ENCODE measurements around the gene ZC3H4. TPM values are rescaled to one million over a fixed set of nuclear protein-coding genes. Genes with fewer than 3 reads are reported as not detected.
"Not testable (repeated sequence)": the region's sequence is repeated elsewhere in the genome, so short reads cannot be mapped to it uniquely, and the experiment has no call there.

Gene ZC3H4
- total and polyA plus RNA-seq, 4 donors: 12.2 to 51.6 (median 16.2) TPM

- Histone ChIP-seq H3K36me3 (ENCODE audit: control insufficient read depth in 4 of 4, insufficient read depth in 4 of 4, low read length in 4 of 4) (peaks cover 38 to 52% (median 46%) of the 10 kb centered on the region in 4 donors), H3K27me3 (ENCODE audit: control insufficient read depth in 3 of 3, insufficient read depth in 3 of 3, low read length in 2 of 3) (no peaks in the 10 kb centered on the region), H3K27ac (ENCODE audit: low read depth in 1 of 2, low read length in 1 of 2) (no peak overlapping the region), H3K9ac (ENCODE audit: insufficient read depth in 1 of 2, low read length in 2 of 2) (no peak overlapping the region), H3K4me3 (no peak overlapping the region), H3K4me1 (ENCODE audit: control insufficient read depth in 5 of 5, insufficient read depth in 5 of 5, low read length in 5 of 5) (no peaks in the 10 kb centered on the region), H3K9me3 (ENCODE audit: control insufficient read depth in 4 of 4, insufficient read depth in 3 of 4, low read length in 3 of 4) (no peaks in the 10 kb centered on the region)
- TF ChIP-seq, protein P1, sequence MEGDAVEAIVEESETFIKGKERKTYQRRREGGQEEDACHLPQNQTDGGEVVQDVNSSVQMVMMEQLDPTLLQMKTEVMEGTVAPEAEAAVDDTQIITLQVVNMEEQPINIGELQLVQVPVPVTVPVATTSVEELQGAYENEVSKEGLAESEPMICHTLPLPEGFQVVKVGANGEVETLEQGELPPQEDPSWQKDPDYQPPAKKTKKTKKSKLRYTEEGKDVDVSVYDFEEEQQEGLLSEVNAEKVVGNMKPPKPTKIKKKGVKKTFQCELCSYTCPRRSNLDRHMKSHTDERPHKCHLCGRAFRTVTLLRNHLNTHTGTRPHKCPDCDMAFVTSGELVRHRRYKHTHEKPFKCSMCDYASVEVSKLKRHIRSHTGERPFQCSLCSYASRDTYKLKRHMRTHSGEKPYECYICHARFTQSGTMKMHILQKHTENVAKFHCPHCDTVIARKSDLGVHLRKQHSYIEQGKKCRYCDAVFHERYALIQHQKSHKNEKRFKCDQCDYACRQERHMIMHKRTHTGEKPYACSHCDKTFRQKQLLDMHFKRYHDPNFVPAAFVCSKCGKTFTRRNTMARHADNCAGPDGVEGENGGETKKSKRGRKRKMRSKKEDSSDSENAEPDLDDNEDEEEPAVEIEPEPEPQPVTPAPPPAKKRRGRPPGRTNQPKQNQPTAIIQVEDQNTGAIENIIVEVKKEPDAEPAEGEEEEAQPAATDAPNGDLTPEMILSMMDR (IDR thresholded peaks at IDR 0.05; ENCODE audit: control extremely low read depth, extremely low read depth): no peak
- ATAC-seq (ENCODE audit: insufficient read depth, low FRiP score) (no peak), DNase-seq (no peak)
- 95 to 99% methylated on average over 5 of the region's 5 CpGs for WGBS, 2 donors
Observed at GRCh38 chr19:47082493-47082892, 31.1 kb downstream of the ZC3H4 start.

DNA sequence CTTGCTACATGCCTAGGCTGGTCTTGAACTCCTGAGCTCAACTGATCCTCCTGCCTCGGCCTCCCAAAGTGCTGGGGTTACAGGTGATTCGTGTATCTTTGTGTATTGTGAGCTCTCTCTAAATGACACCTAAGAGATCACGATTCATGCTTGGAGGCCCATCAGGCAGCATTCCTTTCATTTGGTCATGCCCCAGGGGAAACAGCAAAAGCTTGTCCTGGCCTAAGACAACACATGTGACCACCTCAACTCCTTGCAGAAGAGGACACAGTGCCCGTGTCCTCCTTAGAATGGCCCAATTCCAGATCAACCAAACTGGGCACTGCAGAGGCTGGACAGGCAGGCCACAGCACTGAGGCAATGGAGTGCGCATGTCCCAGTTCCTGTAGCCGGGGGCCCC, 32.5 kb downstream of the ZC3H4 start:
- H3K27ac ChIP-seq (ENCODE audit: low read depth in 1 of 2, low read length in 1 of 2): no peak overlapping the region
- DNase-seq: no peak

GRCh38 chr19:47078351-47078750, 35.2 kb downstream of the ZC3H4 start:
- H3K9me3 ChIP-seq (ENCODE audit: control insufficient read depth in 4 of 4, insufficient read depth in 3 of 4, low read length in 3 of 4); DNase-seq; H3K27me3 ChIP-seq (ENCODE audit: control insufficient read depth in 3 of 3, insufficient read depth in 3 of 3, low read length in 2 of 3); H3K4me3 ChIP-seq; H3K27ac ChIP-seq (ENCODE audit: low read depth in 1 of 2, low read length in 1 of 2); ATAC-seq (ENCODE audit: insufficient read depth, low FRiP score); H3K9ac ChIP-seq (ENCODE audit: insufficient read depth in 1 of 2, low read length in 2 of 2): not testable (repeated sequence)
- peaks cover 0 to 22% (median 11%) of the 10 kb centered on the region in 5 donors for H3K4me1 ChIP-seq (ENCODE audit: control insufficient read depth in 5 of 5, insufficient read depth in 5 of 5, low read length in 5 of 5)
- H3K36me3 ChIP-seq (ENCODE audit: control insufficient read depth in 4 of 4, insufficient read depth in 4 of 4, low read length in 4 of 4): peaks cover 23 to 35% (median 33%) of the 10 kb centered on the region in 4 donors
- WGBS, 2 donors: 95 to 97% methylated on average over 13 of the region's 13 CpGs

More for the DNA sequence above, 32.5 kb downstream of the ZC3H4 start:
- 90 to 91% methylated on average over 6 of the region's 6 CpGs for WGBS, 2 donors
- no peaks in the 10 kb centered on the region for H3K9me3 ChIP-seq (ENCODE audit: control insufficient read depth in 4 of 4, insufficient read depth in 3 of 4, low read length in 3 of 4)
- peaks cover 0 to 5% (median 3%) of the 10 kb centered on the region in 5 donors for H3K4me1 ChIP-seq (ENCODE audit: control insufficient read depth in 5 of 5, insufficient read depth in 5 of 5, low read length in 5 of 5)
- no peak overlapping the region for H3K9ac ChIP-seq (ENCODE audit: insufficient read depth in 1 of 2, low read length in 2 of 2)
- H3K36me3 ChIP-seq (ENCODE audit: control insufficient read depth in 4 of 4, insufficient read depth in 4 of 4, low read length in 4 of 4): peaks cover 38 to 46% (median 43%) of the 10 kb centered on the region in 4 donors
- ATAC-seq (ENCODE audit: insufficient read depth, low FRiP score): no peak
- TF ChIP-seq, protein P1 (IDR thresholded peaks at IDR 0.05; ENCODE audit: control extremely low read depth, extremely low read depth): no peak
- no peak overlapping the region for H3K4me3 ChIP-seq
- H3K27me3 ChIP-seq (ENCODE audit: control insufficient read depth in 3 of 3, insufficient read depth in 3 of 3, low read length in 2 of 3): no peaks in the 10 kb centered on the region

- peaks cover 9 to 34% (median 27%) of the 10 kb centered on the region in 4 donors for H3K36me3 ChIP-seq (ENCODE audit: control insufficient read depth in 4 of 4, insufficient read depth in 4 of 4, low read length in 4 of 4)
- ATAC-seq (ENCODE audit: insufficient read depth, low FRiP score): no peak
- no peaks in the 10 kb centered on the region for H3K9me3 ChIP-seq (ENCODE audit: control insufficient read depth in 4 of 4, insufficient read depth in 3 of 4, low read length in 3 of 4)
- H3K27me3 ChIP-seq (ENCODE audit: control insufficient read depth in 3 of 3, insufficient read depth in 3 of 3, low read length in 2 of 3): no peaks in the 10 kb centered on the region
- no peak overlapping the region for H3K9ac ChIP-seq (ENCODE audit: insufficient read depth in 1 of 2, low read length in 2 of 2)
- H3K4me1 ChIP-seq (ENCODE audit: control insufficient read depth in 5 of 5, insufficient read depth in 5 of 5, low read length in 5 of 5): peaks cover 0 to 22% (median 11%) of the 10 kb centered on the region in 5 donors
- 73 to 76% methylated on average over 13 of the region's 13 CpGs for WGBS, 2 donors
- H3K27ac ChIP-seq (ENCODE audit: low read depth in 1 of 2, low read length in 1 of 2): no peak overlapping the region
- H3K4me3 ChIP-seq: no peak overlapping the region
- peak; percentile 84 to 96 (median 90) for DNase-seq
- TF ChIP-seq, protein P1 (IDR thresholded peaks at IDR 0.05; ENCODE audit: control extremely low read depth, extremely low read depth): no peak
Observed at GRCh38 chr19:47075941-47076340, 37.6 kb downstream of the ZC3H4 start.

Data from lung (tissue), 12 donors.